Measurements from ENCODE around the gene RBMS3. TPM values are rescaled to one million over a fixed set of nuclear protein-coding genes. Genes with fewer than 3 reads are reported as not detected.

RBMS3 gene
- total and polyA plus RNA-seq, 2 of the 8 experiments (the other 6 are each of a cell fraction or from before 2014, with no cell fraction given), result 3.7 to 6.9 TPM

- TF ChIP-seq, protein P1, sequence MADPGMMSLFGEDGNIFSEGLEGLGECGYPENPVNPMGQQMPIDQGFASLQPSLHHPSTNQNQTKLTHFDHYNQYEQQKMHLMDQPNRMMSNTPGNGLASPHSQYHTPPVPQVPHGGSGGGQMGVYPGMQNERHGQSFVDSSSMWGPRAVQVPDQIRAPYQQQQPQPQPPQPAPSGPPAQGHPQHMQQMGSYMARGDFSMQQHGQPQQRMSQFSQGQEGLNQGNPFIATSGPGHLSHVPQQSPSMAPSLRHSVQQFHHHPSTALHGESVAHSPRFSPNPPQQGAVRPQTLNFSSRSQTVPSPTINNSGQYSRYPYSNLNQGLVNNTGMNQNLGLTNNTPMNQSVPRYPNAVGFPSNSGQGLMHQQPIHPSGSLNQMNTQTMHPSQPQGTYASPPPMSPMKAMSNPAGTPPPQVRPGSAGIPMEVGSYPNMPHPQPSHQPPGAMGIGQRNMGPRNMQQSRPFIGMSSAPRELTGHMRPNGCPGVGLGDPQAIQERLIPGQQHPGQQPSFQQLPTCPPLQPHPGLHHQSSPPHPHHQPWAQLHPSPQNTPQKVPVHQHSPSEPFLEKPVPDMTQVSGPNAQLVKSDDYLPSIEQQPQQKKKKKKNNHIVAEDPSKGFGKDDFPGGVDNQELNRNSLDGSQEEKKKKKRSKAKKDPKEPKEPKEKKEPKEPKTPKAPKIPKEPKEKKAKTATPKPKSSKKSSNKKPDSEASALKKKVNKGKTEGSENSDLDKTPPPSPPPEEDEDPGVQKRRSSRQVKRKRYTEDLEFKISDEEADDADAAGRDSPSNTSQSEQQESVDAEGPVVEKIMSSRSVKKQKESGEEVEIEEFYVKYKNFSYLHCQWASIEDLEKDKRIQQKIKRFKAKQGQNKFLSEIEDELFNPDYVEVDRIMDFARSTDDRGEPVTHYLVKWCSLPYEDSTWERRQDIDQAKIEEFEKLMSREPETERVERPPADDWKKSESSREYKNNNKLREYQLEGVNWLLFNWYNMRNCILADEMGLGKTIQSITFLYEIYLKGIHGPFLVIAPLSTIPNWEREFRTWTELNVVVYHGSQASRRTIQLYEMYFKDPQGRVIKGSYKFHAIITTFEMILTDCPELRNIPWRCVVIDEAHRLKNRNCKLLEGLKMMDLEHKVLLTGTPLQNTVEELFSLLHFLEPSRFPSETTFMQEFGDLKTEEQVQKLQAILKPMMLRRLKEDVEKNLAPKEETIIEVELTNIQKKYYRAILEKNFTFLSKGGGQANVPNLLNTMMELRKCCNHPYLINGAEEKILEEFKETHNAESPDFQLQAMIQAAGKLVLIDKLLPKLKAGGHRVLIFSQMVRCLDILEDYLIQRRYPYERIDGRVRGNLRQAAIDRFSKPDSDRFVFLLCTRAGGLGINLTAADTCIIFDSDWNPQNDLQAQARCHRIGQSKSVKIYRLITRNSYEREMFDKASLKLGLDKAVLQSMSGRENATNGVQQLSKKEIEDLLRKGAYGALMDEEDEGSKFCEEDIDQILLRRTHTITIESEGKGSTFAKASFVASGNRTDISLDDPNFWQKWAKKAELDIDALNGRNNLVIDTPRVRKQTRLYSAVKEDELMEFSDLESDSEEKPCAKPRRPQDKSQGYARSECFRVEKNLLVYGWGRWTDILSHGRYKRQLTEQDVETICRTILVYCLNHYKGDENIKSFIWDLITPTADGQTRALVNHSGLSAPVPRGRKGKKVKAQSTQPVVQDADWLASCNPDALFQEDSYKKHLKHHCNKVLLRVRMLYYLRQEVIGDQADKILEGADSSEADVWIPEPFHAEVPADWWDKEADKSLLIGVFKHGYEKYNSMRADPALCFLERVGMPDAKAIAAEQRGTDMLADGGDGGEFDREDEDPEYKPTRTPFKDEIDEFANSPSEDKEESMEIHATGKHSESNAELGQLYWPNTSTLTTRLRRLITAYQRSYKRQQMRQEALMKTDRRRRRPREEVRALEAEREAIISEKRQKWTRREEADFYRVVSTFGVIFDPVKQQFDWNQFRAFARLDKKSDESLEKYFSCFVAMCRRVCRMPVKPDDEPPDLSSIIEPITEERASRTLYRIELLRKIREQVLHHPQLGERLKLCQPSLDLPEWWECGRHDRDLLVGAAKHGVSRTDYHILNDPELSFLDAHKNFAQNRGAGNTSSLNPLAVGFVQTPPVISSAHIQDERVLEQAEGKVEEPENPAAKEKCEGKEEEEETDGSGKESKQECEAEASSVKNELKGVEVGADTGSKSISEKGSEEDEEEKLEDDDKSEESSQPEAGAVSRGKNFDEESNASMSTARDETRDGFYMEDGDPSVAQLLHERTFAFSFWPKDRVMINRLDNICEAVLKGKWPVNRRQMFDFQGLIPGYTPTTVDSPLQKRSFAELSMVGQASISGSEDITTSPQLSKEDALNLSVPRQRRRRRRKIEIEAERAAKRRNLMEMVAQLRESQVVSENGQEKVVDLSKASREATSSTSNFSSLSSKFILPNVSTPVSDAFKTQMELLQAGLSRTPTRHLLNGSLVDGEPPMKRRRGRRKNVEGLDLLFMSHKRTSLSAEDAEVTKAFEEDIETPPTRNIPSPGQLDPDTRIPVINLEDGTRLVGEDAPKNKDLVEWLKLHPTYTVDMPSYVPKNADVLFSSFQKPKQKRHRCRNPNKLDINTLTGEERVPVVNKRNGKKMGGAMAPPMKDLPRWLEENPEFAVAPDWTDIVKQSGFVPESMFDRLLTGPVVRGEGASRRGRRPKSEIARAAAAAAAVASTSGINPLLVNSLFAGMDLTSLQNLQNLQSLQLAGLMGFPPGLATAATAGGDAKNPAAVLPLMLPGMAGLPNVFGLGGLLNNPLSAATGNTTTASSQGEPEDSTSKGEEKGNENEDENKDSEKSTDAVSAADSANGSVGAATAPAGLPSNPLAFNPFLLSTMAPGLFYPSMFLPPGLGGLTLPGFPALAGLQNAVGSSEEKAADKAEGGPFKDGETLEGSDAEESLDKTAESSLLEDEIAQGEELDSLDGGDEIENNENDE (IDR thresholded peaks at IDR 0.05; ENCODE audit: insufficient replicate concordance, low read length), result no peak
- TF ChIP-seq, protein P2, sequence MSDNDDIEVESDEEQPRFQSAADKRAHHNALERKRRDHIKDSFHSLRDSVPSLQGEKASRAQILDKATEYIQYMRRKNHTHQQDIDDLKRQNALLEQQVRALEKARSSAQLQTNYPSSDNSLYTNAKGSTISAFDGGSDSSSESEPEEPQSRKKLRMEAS (IDR thresholded peaks at IDR 0.05), result no peak
These were observed 1.1 kb upstream of the RBMS3 start (continued) for GRCh38 chr3:29279806-29280205.
